Measurements from ENCODE around the gene SLC44A1.

- TF ChIP-seq U2AF2 (IDR thresholded peaks at IDR 0.05; ENCODE audit: low read depth, low read length), result no peak
- no peak for TF ChIP-seq HMG20B (CRISPR knock-in tag; conservative IDR thresholded peaks at IDR 0.05)
- TF ChIP-seq ATF2 (CRISPR knock-in tag; IDR thresholded peaks at IDR 0.05), result no peak
- no peak for TF ChIP-seq JUND (CRISPR knock-in tag; IDR thresholded peaks at IDR 0.05)
- no peak for TF ChIP-seq TAF1 (CRISPR knock-in tag; IDR thresholded peaks at IDR 0.05)
- no peak for TF ChIP-seq POLR2A (IDR thresholded peaks at IDR 0.05; ENCODE audit: insufficient read depth in 1 of 2, low read depth in 2 of 2, low read length in 2 of 2)
- TF ChIP-seq ZBTB10 (CRISPR knock-in tag; IDR thresholded peaks at IDR 0.05; ENCODE audit: borderline replicate concordance), result no peak
- TF ChIP-seq UBTF (CRISPR knock-in tag; IDR thresholded peaks at IDR 0.05), result no peak
- TF ChIP-seq ISL2 (CRISPR knock-in tag; IDR thresholded peaks at IDR 0.05), result no peak
- TF ChIP-seq ZNF274 (CRISPR knock-in tag; IDR thresholded peaks at IDR 0.05), result no peak
- no peak for TF ChIP-seq CBFB (CRISPR knock-in tag; IDR thresholded peaks at IDR 0.05)
Measured at GRCh38 chr9:105226055-105226454, 18.4 kb upstream of the SLC44A1 start.
